Measurements from ENCODE around the gene GSTT4.

DNA sequence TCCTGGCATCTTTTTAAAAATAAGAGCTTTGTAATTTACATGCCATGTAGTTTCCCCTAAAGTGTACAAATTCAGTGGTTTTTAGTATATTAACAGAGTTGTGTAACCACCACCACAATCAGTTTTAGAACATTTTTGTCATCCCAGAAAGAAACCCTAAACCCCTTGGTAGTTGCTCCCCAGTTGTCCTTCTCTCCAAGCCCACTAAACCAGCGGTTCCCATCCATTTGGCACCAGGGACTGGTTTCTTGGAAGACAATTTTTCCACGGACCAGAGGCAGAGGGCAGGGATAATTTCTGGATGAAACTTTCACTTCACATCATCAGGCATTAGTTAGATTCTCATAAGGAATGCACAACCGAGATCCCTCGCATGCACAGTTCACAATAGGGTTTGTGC lies 28.5 kb upstream of the GSTT4 start:
- TF ChIP-seq, protein P1, sequence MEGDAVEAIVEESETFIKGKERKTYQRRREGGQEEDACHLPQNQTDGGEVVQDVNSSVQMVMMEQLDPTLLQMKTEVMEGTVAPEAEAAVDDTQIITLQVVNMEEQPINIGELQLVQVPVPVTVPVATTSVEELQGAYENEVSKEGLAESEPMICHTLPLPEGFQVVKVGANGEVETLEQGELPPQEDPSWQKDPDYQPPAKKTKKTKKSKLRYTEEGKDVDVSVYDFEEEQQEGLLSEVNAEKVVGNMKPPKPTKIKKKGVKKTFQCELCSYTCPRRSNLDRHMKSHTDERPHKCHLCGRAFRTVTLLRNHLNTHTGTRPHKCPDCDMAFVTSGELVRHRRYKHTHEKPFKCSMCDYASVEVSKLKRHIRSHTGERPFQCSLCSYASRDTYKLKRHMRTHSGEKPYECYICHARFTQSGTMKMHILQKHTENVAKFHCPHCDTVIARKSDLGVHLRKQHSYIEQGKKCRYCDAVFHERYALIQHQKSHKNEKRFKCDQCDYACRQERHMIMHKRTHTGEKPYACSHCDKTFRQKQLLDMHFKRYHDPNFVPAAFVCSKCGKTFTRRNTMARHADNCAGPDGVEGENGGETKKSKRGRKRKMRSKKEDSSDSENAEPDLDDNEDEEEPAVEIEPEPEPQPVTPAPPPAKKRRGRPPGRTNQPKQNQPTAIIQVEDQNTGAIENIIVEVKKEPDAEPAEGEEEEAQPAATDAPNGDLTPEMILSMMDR (conservative IDR thresholded peaks at IDR 0.05; ENCODE audit: low read length), result no peak
- no peak for TF ChIP-seq EZH2phosphoT487 (IDR thresholded peaks at IDR 0.05; ENCODE audit: borderline replicate concordance, low read depth, low read length)

Measured in OCI-LY7 (cell line).